Ascending aorta (tissue), 2 donors: ENCODE results near the gene GALNT14. TPM values are rescaled to one million over a fixed set of nuclear protein-coding genes. Genes with fewer than 3 reads are reported as not detected.

Experiments
- DNase-seq, 2 donors: peaks; one replicate each; pipeline ENCODE4 v3.0.0-alpha.2; 2019; ENCODE audit warnings: low spot score in 2 of 2
- H3K27ac ChIP-seq, 2 donors: fragments of 200-600 bp; sonication (generic); one replicate each; pipeline ENCODE4 v1.5.1; 2016 to 2017; ENCODE audit warnings: mild to moderate bottlenecking in 1 of 2
- H3K27me3 ChIP-seq: fragments of 200-600 bp; sonication (generic); one replicate; pipeline ENCODE4 v1.5.1; 2017
- H3K36me3 ChIP-seq, 2 donors: fragments of 200-600 bp; sonication (generic); one replicate each; pipeline ENCODE4 v1.5.1; 2016
- H3K4me1 ChIP-seq, 2 donors: fragments of 200-600 bp; sonication (generic); one replicate each; pipeline ENCODE4 v1.5.1; 2016 to 2017; ENCODE audit warnings: mild to moderate bottlenecking in 1 of 2
- H3K4me3 ChIP-seq, 2 donors: fragments of 200-600 bp; sonication (generic); one replicate each; pipeline ENCODE4 v1.5.1; 2016 to 2017; ENCODE audit warnings: mild to moderate bottlenecking in 1 of 2
- H3K9me3 ChIP-seq, 2 donors: fragments of 200-600 bp; sonication (generic); one replicate each; pipeline ENCODE4 v1.5.1; 2016
- CTCF ChIP-seq, 3 experiments: fragments of 200-600 bp in 2 of 3; fragments of 450-650 bp in 1 of 3; sonication (generic) in 2 of 3; IDR thresholded peaks; one replicate each; pipeline ENCODE4 v1.5.1; 2016 to 2019; ENCODE audit warnings: antibody characterized with exemption in 3 of 3, mild to moderate bottlenecking in 1 of 3, moderate library complexity in 1 of 3
- intact Hi-C: fragments of 100-400 bp; cut with DNase I; formaldehyde crosslinking; loops from one replicate; pipeline ENCODE4 v1.15.1; 2023
- total RNA-seq: library from RNA; depleted of rRNA; stranded (reverse); fragments of >200 nt; gene quantifications from one replicate; pipeline ENCODE4 v1.1.0, GENCODE V29; 2016

GALNT14 gene
- total RNA-seq, 1 donor from 2014 or later, result not detected

DNA sequence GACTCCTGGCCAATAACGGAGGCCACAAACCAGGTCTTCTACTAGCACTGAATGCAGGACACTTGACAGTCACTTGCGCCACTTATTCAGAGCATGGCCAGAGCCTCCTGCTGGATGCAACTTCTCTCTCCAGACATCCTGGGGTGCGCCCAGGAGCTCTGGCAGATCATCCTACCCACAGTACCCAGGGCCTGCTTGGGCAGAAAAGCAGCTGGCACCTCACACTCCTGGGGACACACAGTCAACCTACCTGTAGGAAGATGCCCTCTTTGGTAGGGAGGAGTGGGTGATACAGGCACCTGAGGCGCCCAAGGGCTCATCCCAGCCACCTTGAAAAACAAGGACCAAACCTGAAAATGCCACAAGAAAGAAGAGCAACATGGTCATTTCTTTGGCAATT lies 13.3 kb downstream of the GALNT14 start:
- DNase-seq, result no peak
- Histone ChIP-seq H3K4me1 (no peaks in the 10 kb centered on the region), H3K27ac (no peak overlapping the region), H3K4me3 (no peak overlapping the region), H3K9me3 (no peaks in the 10 kb centered on the region), H3K27me3 (no peaks in the 10 kb centered on the region), H3K36me3 (no peaks in the 10 kb centered on the region)
- intact Hi-C loops, result no loop called here
- TF ChIP-seq CTCF (IDR thresholded peaks at IDR 0.05), result no peak

GRCh38 chr2:31122133-31122532 lies 16.1 kb downstream of the GALNT14 start:
- H3K4me1 ChIP-seq, result no peaks in the 10 kb centered on the region
- H3K36me3 ChIP-seq, result no peaks in the 10 kb centered on the region
- TF ChIP-seq CTCF (IDR thresholded peaks at IDR 0.05), result no peak
- H3K27ac ChIP-seq, result no peak overlapping the region
- no peaks in the 10 kb centered on the region for H3K27me3 ChIP-seq
- no peak overlapping the region for H3K4me3 ChIP-seq
- no peaks in the 10 kb centered on the region for H3K9me3 ChIP-seq
- no peak for DNase-seq
- intact Hi-C loops, result no loop called here

- H3K27ac ChIP-seq, result no peak overlapping the region
- DNase-seq, result no peak
- no peaks in the 10 kb centered on the region for H3K36me3 ChIP-seq
- H3K9me3 ChIP-seq, result no peaks in the 10 kb centered on the region
- no peak for TF ChIP-seq CTCF (IDR thresholded peaks at IDR 0.05)
- intact Hi-C loops, result no loop called here
- H3K27me3 ChIP-seq, result no peaks in the 10 kb centered on the region
- no peak overlapping the region for H3K4me3 ChIP-seq
- H3K4me1 ChIP-seq, result no peaks in the 10 kb centered on the region
Observed at GRCh38 chr2:31113765-31114164, 24.5 kb downstream of the GALNT14 start.

GRCh38 chr2:31112544-31112943 lies 25.7 kb downstream of the GALNT14 start:
- no peaks in the 10 kb centered on the region for H3K36me3 ChIP-seq
- peaks cover 0 to 3% of the 10 kb centered on the region in 2 donors for H3K4me1 ChIP-seq
- intact Hi-C loops, result no loop called here
- H3K9me3 ChIP-seq, result no peaks in the 10 kb centered on the region
- no peaks in the 10 kb centered on the region for H3K27me3 ChIP-seq
- H3K27ac ChIP-seq, result no peak overlapping the region
- no peak overlapping the region for H3K4me3 ChIP-seq
- DNase-seq, result no peak
- TF ChIP-seq CTCF (IDR thresholded peaks at IDR 0.05), result no peak

GRCh38 chr2:31110998-31111397 lies 27.2 kb downstream of the GALNT14 start:
- Histone ChIP-seq H3K4me3 (no peak overlapping the region), H3K27me3 (no peaks in the 10 kb centered on the region), H3K36me3 (no peaks in the 10 kb centered on the region), H3K27ac (no peak overlapping the region), H3K9me3 (no peaks in the 10 kb centered on the region), H3K4me1 (peaks cover 0 to 3% of the 10 kb centered on the region in 2 donors)
- no peak for DNase-seq
- intact Hi-C loops, result no loop called here
- TF ChIP-seq CTCF (IDR thresholded peaks at IDR 0.05), result no peak

GRCh38 chr2:31110431-31110830 lies 27.8 kb downstream of the GALNT14 start:
- intact Hi-C loops, result no loop called here
- DNase-seq, result no peak
- TF ChIP-seq CTCF (IDR thresholded peaks at IDR 0.05), result no peak
- Histone ChIP-seq H3K27ac (no peak overlapping the region), H3K27me3 (no peaks in the 10 kb centered on the region), H3K9me3 (no peaks in the 10 kb centered on the region), H3K36me3 (no peaks in the 10 kb centered on the region), H3K4me3 (no peak overlapping the region), H3K4me1 (peaks cover 0 to 3% of the 10 kb centered on the region in 2 donors)
